Non-pigmented ciliary epithelial cell (primary cell): Measurements from ENCODE around the gene PCSK5.
"Not testable (repeated sequence)": the region's sequence is repeated elsewhere in the genome, so short reads cannot be mapped to it uniquely, and the experiment has no call there.

Experiments used
- DNase-seq: peaks from one replicate; pipeline ENCODE4 v3.0.0-alpha.2; 2010; ENCODE audit warnings: low read depth

Gene PCSK5

DNA sequence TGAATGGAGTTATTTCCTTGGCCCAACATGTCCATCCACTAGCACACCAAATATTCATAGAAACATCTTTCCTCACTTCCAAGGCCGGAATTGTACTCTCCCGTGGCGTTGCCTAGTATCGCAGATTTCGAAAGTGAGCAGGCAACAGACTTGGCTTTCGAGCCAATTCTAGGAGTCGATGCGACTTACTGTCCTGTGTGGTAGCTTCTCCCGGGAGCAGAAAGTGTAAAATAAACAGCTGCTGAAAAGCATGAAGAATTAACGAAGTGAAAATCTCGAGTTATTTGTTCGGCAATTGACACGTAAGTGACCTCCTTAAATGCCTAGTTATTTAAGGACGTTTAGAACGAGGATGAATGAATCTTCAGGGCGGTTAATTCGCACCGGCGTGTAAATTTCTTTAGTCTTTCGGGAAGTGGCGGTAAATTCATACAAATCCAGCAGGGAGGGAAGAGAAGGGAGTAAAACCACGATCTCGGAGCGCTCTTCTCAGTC is 449 bp upstream of the PCSK5 start:
- no peak for DNase-seq

GRCh38 chr9:75891277-75891741 is 836 bp downstream of the PCSK5 start:
- DNase-seq, result no peak

DNA sequence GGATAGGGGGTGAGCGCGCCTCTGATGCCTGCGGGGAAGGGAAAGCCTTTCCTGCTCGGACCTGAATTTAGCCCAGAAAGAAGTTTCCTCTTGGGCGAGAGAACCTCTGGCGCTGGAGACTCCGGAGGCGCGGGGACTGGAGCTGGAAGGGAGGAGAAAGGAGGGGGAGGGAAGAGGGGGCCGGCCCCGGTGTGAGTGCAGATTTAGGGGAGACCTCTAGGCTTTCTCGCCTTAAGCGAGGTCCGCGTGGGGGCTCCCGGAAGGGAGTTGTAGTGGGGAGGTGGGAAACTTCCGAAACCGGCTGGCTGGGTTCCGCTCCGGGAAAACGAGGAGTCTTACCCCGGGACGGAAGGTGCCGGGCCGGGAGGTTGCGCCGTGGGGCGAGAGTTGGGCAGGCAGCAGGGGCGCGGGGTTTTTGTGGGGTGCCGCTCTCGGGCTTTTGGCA is 1.3 kb downstream of the PCSK5 start:
- DNase-seq, result no peak

GRCh38 chr9:75892216-75892911 is 1.9 kb downstream of the PCSK5 start:
- DNase-seq, result no peak

DNA sequence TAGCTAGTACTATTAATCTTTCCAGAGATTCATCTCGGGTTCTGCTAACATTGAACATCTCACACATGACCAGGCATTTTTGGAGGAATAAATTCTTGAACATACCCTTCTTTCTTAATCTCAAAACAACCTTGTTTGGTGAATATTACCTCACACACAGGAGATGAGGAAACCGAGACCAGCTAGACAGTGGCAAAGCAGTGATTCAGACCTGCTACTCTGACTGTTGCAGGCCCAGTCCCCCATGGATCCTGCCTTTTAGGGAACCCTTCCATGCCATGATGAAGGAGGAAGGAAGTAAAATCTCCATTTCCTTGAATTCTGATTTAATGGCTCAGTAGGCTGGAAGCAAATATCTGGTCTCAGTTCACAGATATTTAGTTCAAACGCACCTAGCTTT is 2.6 kb downstream of the PCSK5 start:
- DNase-seq, result no peak

DNA sequence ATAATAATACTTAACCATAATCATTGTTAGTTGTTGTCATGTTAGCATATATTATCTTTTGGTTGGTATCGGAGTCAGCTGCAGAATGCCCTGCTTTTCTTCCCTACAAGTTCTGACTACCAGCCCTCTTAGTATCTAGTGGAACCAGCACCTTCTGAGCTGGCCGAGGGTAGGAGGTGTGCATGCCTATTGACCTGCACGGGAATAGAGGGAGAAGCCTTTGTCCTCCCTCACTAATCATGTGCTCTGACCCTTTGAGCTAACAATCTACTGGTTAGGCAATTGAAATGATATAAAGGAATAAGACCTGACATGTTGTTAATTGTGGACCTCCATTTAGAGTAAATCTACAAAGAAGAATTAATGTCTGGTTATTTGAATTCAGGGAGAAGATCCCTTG is 4.1 kb downstream of the PCSK5 start:
- no peak for DNase-seq

DNA sequence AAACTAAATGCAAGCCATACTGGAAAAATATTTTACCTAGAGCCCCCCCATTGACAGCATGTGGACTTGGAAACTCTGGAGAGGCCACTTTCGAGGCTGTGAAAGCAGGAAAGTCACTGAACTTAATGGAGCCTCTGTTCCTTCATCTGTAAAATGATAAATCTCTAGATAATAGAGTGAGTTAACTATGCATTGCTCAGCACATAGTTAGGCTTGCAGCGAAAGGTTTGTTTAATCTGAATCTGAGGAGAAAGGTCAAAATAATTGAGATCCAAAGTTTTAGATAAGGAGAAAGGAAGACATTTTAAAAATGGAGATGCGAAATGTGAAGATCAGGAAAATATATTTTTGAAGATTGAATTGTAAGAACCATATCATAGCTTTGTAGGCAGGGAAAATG is 4.6 kb downstream of the PCSK5 start:
- DNase-seq, result no peak

GRCh38 chr9:75896193-75896592 is 5.7 kb downstream of the PCSK5 start:
- no peak for DNase-seq

GRCh38 chr9:75900893-75901524 is 10.5 kb downstream of the PCSK5 start:
- not testable (repeated sequence) for DNase-seq

GRCh38 chr9:75903785-75904360 is 13.4 kb downstream of the PCSK5 start:
- DNase-seq, result no peak

- no peak for DNase-seq
Observed at GRCh38 chr9:75904364-75904763, 13.9 kb downstream of the PCSK5 start.

GRCh38 chr9:75906531-75906930 is 16.1 kb downstream of the PCSK5 start:
- DNase-seq, result no peak

- no peak for DNase-seq
Observed at GRCh38 chr9:75907329-75907728, 16.9 kb downstream of the PCSK5 start.

GRCh38 chr9:75907923-75908322 is 17.4 kb downstream of the PCSK5 start:
- DNase-seq, result no peak

GRCh38 chr9:75909776-75910175 is 19.3 kb downstream of the PCSK5 start:
- DNase-seq, result no peak

- no peak for DNase-seq
Observed at GRCh38 chr9:75910731-75911130, 20.3 kb downstream of the PCSK5 start.

- no peak for DNase-seq
Observed at GRCh38 chr9:75911390-75911789, 20.9 kb downstream of the PCSK5 start.

- DNase-seq, result no peak
Observed at GRCh38 chr9:75912951-75913350, 22.5 kb downstream of the PCSK5 start.

DNA sequence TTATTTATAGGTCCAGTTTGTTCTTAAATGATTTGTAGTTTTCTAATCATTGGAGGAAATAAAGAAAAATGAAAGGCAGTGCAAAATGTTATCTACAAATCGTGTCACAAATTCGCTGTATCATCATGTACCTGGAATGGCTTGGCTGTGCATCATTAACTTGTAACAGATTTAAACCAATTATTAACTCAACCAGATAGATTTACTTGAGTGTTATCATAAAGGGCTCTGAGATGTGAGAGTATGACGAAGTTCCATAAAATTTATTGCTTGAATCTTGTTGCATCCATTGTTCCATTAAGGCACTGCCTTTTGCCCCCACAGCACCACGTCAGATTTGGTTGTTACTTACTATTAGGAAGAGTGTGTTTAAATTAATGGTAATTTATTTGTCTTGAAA is 23.5 kb downstream of the PCSK5 start:
- DNase-seq, result no peak

- DNase-seq, result no peak
Observed at GRCh38 chr9:75914883-75915452, 24.5 kb downstream of the PCSK5 start.

- DNase-seq, result no peak
Observed at GRCh38 chr9:75918154-75918553, 27.7 kb downstream of the PCSK5 start.

DNA sequence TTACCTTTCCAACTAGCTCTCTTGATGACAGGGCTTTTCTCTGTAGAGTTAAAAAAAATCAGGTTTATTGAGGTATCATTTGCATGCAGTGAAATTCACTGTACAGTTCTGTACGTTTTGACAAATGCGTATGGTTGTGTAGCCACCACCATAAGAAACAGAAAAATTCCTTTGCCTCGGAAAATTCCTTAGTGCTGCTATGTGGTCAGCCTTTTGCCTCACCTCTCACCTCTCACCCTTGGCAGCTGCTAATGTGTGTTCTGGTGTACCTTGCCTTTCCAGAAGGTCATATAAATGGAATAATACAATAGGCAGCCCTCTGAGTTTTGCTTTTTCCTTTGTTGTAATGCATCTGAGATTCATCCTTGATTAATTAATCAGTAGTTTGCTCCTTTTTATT is 28.4 kb downstream of the PCSK5 start:
- no peak for DNase-seq
